ENCODE measurements around the gene CRHR2. TPM values are rescaled to one million over a fixed set of nuclear protein-coding genes. Genes with fewer than 3 reads are reported as not detected.
"Not testable (repeated sequence)": the region's sequence is repeated elsewhere in the genome, so short reads cannot be mapped to it uniquely, and the experiment has no call there.

The CRHR2 gene
- total RNA-seq, 1 donor from 2014 or later, result not detected

- DNase-seq (ENCODE audit: low read depth, low spot score), result no peak
These were observed 26.0 kb downstream of the CRHR2 start for GRCh38 chr7:30656006-30656957.

- no peak for DNase-seq (ENCODE audit: low read depth, low spot score)
These were observed 26.9 kb downstream of the CRHR2 start for GRCh38 chr7:30655096-30655970.

GRCh38 chr7:30654296-30655090 lies 27.8 kb downstream of the CRHR2 start:
- DNase-seq (ENCODE audit: low read depth, low spot score), result no peak

GRCh38 chr7:30652698-30653641 lies 29.3 kb downstream of the CRHR2 start:
- no peak for DNase-seq (ENCODE audit: low read depth, low spot score)

GRCh38 chr7:30652132-30652531 lies 30.1 kb downstream of the CRHR2 start:
- DNase-seq (ENCODE audit: low read depth, low spot score), result no peak

- no peak for DNase-seq (ENCODE audit: low read depth, low spot score)
These were observed 31.8 kb downstream of the CRHR2 start for GRCh38 chr7:30650421-30650808.

GRCh38 chr7:30649717-30650420 lies 32.4 kb downstream of the CRHR2 start:
- DNase-seq (ENCODE audit: low read depth, low spot score), result no peak

- no peak for DNase-seq (ENCODE audit: low read depth, low spot score)
These were observed 33.3 kb downstream of the CRHR2 start for GRCh38 chr7:30648744-30649540.

- no peak for DNase-seq (ENCODE audit: low read depth, low spot score)
These were observed 34.5 kb downstream of the CRHR2 start for GRCh38 chr7:30647589-30648364.

GRCh38 chr7:30646154-30646553 lies 36.1 kb downstream of the CRHR2 start:
- no peak for DNase-seq (ENCODE audit: low read depth, low spot score)

GRCh38 chr7:30645661-30646060 lies 36.6 kb downstream of the CRHR2 start:
- DNase-seq (ENCODE audit: low read depth, low spot score), result no peak

GRCh38 chr7:30644286-30644955 lies 37.8 kb downstream of the CRHR2 start:
- DNase-seq (ENCODE audit: low read depth, low spot score), result no peak

GRCh38 chr7:30642789-30643188 lies 39.5 kb downstream of the CRHR2 start:
- no peak for DNase-seq (ENCODE audit: low read depth, low spot score)

GRCh38 chr7:30642322-30642721 lies 39.9 kb downstream of the CRHR2 start:
- DNase-seq (ENCODE audit: low read depth, low spot score), result not testable (repeated sequence)

GRCh38 chr7:30635798-30636197 lies 46.5 kb downstream of the CRHR2 start:
- no peak for DNase-seq (ENCODE audit: low read depth, low spot score)

- no peak for DNase-seq (ENCODE audit: low read depth, low spot score)
These were observed 47.5 kb downstream of the CRHR2 start for GRCh38 chr7:30634634-30635201.

GRCh38 chr7:30634193-30634626 lies 48.0 kb downstream of the CRHR2 start:
- DNase-seq (ENCODE audit: low read depth, low spot score), result no peak
